Keratinocyte (primary cell): ENCODE data around the gene CPVL. TPM values are rescaled to one million over a fixed set of nuclear protein-coding genes. Genes with fewer than 3 reads are reported as not detected.

Experiments used
- DNase-seq: peaks from one replicate; pipeline ENCODE4 v3.0.0-alpha.2; 2011; ENCODE audit warnings: low read depth, missing footprints, low spot score
- FAIRE-seq: peaks from 2 replicates; lab custom pipeline; 2011; peaks lifted over from hg19 to GRCh38; lab: Jason Lieb, UNC
- H2AFZ ChIP-seq: 2 replicates; pipeline ENCODE4 v1.6.0; 2012; ENCODE audit warnings: low read length, control low read depth, inconsistent platforms; ENCODE audit not compliant: control insufficient read depth
- H3K27ac ChIP-seq: 2 replicates; pipeline ENCODE4 v1.5.1; 2011; ENCODE audit warnings: low read length; ENCODE audit not compliant: control insufficient read depth, insufficient read depth
- H3K27me3 ChIP-seq: 3 replicates; pipeline ENCODE4 v1.6.0; 2011; ENCODE audit warnings: low read length; ENCODE audit not compliant: control insufficient read depth, insufficient read depth; ENCODE audit errors: extremely low read depth
- H3K36me3 ChIP-seq, 2 experiments: 2 replicates in 1 of 2; 3 replicates in 1 of 2; pipeline ENCODE4 v1.5.1; 2011; ENCODE audit warnings: low read length in 2 of 2, mild to moderate bottlenecking in 1 of 2; ENCODE audit not compliant: control insufficient read depth in 2 of 2, insufficient read depth in 2 of 2; ENCODE audit errors: extremely low read depth in 1 of 2
- H3K4me1 ChIP-seq: 3 replicates; pipeline ENCODE4 v1.5.1; 2011; ENCODE audit warnings: low read length; ENCODE audit not compliant: control insufficient read depth, insufficient read depth; ENCODE audit errors: extremely low read depth
- H3K4me2 ChIP-seq: 3 replicates; pipeline ENCODE4 v1.6.0; 2011; ENCODE audit warnings: low read depth, low read length; ENCODE audit not compliant: control insufficient read depth, insufficient read depth; ENCODE audit errors: extremely low read depth
- H3K4me3 ChIP-seq, 3 experiments: fragments of 200-600 bp in 1 of 3; sonication (generic) in 1 of 3; 2 replicates in 2 of 3; 3 replicates in 1 of 3; pipeline ENCODE4 v1.5.1; 2011 to 2016; ENCODE audit warnings: low read length in 3 of 3, mild to moderate bottlenecking in 3 of 3, control low read depth in 2 of 3, inconsistent platforms in 1 of 3, low read depth in 1 of 3, mixed read lengths in 1 of 3, mixed run types in 1 of 3, moderate library complexity in 1 of 3; ENCODE audit not compliant: control insufficient read depth in 2 of 3, insufficient read depth in 2 of 3; ENCODE audit errors: extremely low read depth in 1 of 3
- H3K79me2 ChIP-seq: 2 replicates; pipeline ENCODE4 v1.6.0; 2012; ENCODE audit warnings: low read length; ENCODE audit not compliant: control insufficient read depth, insufficient read depth
- H3K9ac ChIP-seq: 3 replicates; pipeline ENCODE4 v1.6.0; 2011; ENCODE audit warnings: low read length; ENCODE audit not compliant: control insufficient read depth, insufficient read depth; ENCODE audit errors: extremely low read depth
- H3K9me1 ChIP-seq: 3 replicates; pipeline ENCODE4 v1.6.0; 2011; ENCODE audit warnings: low read length; ENCODE audit not compliant: control insufficient read depth, insufficient read depth; ENCODE audit errors: extremely low read depth
- H3K9me3 ChIP-seq: 2 replicates; pipeline ENCODE4 v1.5.1; 2012; ENCODE audit warnings: low read depth, low read length; ENCODE audit not compliant: control insufficient read depth
- H4K20me1 ChIP-seq: 3 replicates; pipeline ENCODE4 v1.6.0; 2011; ENCODE audit warnings: low read length; ENCODE audit not compliant: control insufficient read depth, insufficient read depth; ENCODE audit errors: extremely low read depth
- CTCF ChIP-seq, 3 experiments: IDR thresholded peaks in 1 of 3; conservative IDR thresholded peaks in 1 of 3; optimal IDR thresholded peaks in 1 of 3; 2 replicates in 2 of 3; 3 replicates in 1 of 3; pipeline versions ENCODE3 to v1.5.1; 2011; ENCODE audit warnings: low read length in 3 of 3, mild to moderate bottlenecking in 3 of 3, moderate library complexity in 2 of 3, control low read depth in 1 of 3, inconsistent platforms in 1 of 3; ENCODE audit not compliant: insufficient read depth in 2 of 3; ENCODE audit errors: extremely low read depth in 1 of 3
- EZH2 ChIP-seq: IDR thresholded peaks from one replicate; pipeline ENCODE4 v1.6.1; 2012; ENCODE audit warnings: inconsistent platforms, mild to moderate bottlenecking, low read length, moderate library complexity
- dilution Hi-C: fragments of 300-500 bp; cut with MboI; formaldehyde crosslinking; loops from one replicate; pipeline ENCODE4 v1.7.0; 2020; ENCODE audit warnings: low sequenced_read_pairs; ENCODE audit not compliant: extremely low pct_ligation_motif_present
- polyA plus RNA-seq, 5 experiments: library from polyadenylated mRNA; depleted of rRNA in 3 of 5; stranded (reverse) in 3 of 5; stranded (forward) in 1 of 5; unstranded in 1 of 5; fragments of >200 nt; gene quantifications; 1 replicate in 1 of 5; 2 replicates in 3 of 5; 3 replicates in 1 of 5; pipeline versions ENCODE4 v1.2.1 to v1.2.3, GENCODE V29; 2011 to 2012; ENCODE audit warnings: missing spikeins in 2 of 5, low read depth in 1 of 5, low replicate concordance in 1 of 5

The CPVL gene
- polyA plus RNA-seq, 1 donor (not counting 4 experiments of a cell fraction or from before 2014, with no cell fraction given) = 9.8 TPM

GRCh38 chr7:28996836-28997235, 149.5 kb downstream of the CPVL start:
- Histone ChIP-seq H3K4me3 (no peak overlapping the region), H3K79me2 (no peaks in the 10 kb centered on the region), H3K9ac (no peak overlapping the region), H3K27me3 (peaks cover 3% of the 10 kb centered on the region), H3K36me3 (no peaks in the 10 kb centered on the region), H4K20me1 (no peaks in the 10 kb centered on the region), H3K4me1 (no peaks in the 10 kb centered on the region), H3K9me3 (no peaks in the 10 kb centered on the region), H3K9me1 (no peaks in the 10 kb centered on the region), H3K4me2 (no peak overlapping the region), H2AFZ (no peak overlapping the region), H3K27ac (no peak overlapping the region)
- FAIRE-seq = no peak
- no peak for DNase-seq
- dilution Hi-C loops = no loop called here
- TF ChIP-seq EZH2 (no peak), CTCF (optimal IDR thresholded peaks at IDR 0.05 in 1 of 3, IDR thresholded peaks at IDR 0.05 in 1 of 3, conservative IDR thresholded peaks at IDR 0.05 in 1 of 3; ENCODE audit: extremely low read depth in 1 of 3, insufficient read depth in 2 of 3, low read length in 3 of 3) (no peak)

- Histone ChIP-seq H3K36me3 (no peaks in the 10 kb centered on the region), H3K27ac (no peak overlapping the region), H3K4me3 (no peak overlapping the region), H4K20me1 (no peaks in the 10 kb centered on the region), H2AFZ (no peak overlapping the region), H3K9me1 (no peaks in the 10 kb centered on the region), H3K79me2 (no peaks in the 10 kb centered on the region), H3K4me1 (peaks cover 21% of the 10 kb centered on the region), H3K27me3 (no peaks in the 10 kb centered on the region), H3K4me2 (no peak overlapping the region), H3K9me3 (no peaks in the 10 kb centered on the region), H3K9ac (no peak overlapping the region)
- FAIRE-seq = peak; percentile 52
- no peak for DNase-seq
- dilution Hi-C loops = no loop called here
- TF ChIP-seq CTCF (optimal IDR thresholded peaks at IDR 0.05 in 1 of 3, IDR thresholded peaks at IDR 0.05 in 1 of 3, conservative IDR thresholded peaks at IDR 0.05 in 1 of 3; ENCODE audit: extremely low read depth in 1 of 3, insufficient read depth in 2 of 3, low read length in 3 of 3) (no peak), EZH2 (no peak)
These were observed 153.0 kb downstream of the CPVL start for GRCh38 chr7:28993371-28993770.
